Right lung (tissue), 5 donors: Measurements from ENCODE around the gene IWS1. TPM values are rescaled to one million over a fixed set of nuclear protein-coding genes. Genes with fewer than 3 reads are reported as not detected.
"Not testable (repeated sequence)": the region's sequence is repeated elsewhere in the genome, so short reads cannot be mapped to it uniquely, and the experiment has no call there.

Experiments used
- DNase-seq, 2 donors: peaks; one replicate each; pipeline ENCODE4 v3.0.0-alpha.2; 2013
- polyA plus RNA-seq, 5 donors: library from polyadenylated mRNA; unstranded; fragments of 120-200 nt; gene quantifications; one replicate each; pipeline versions ENCODE4 v1.2.1 to v1.2.3, GENCODE V29; 2013; ENCODE audit warnings: inconsistent platforms in 1 of 5, low replicate concordance in 1 of 5; ENCODE audit not compliant: insufficient read length in 5 of 5, insufficient read depth in 1 of 5

The IWS1 gene
- polyA plus RNA-seq, 5 donors = 52.0 to 73.5 (median 66.0) TPM

GRCh38 chr2:127456960-127457359, 69.3 kb downstream of the IWS1 start:
- no peak for DNase-seq

- no peak for DNase-seq
These were observed 70.5 kb downstream of the IWS1 start for GRCh38 chr2:127455566-127456493.

GRCh38 chr2:127454595-127455565, 71.4 kb downstream of the IWS1 start:
- no peak for DNase-seq

GRCh38 chr2:127453392-127454171, 72.7 kb downstream of the IWS1 start:
- DNase-seq = no peak

GRCh38 chr2:127453013-127453391, 73.3 kb downstream of the IWS1 start:
- DNase-seq = no peak

- DNase-seq = not testable (repeated sequence)
These were observed 73.9 kb downstream of the IWS1 start for GRCh38 chr2:127452423-127452822.

GRCh38 chr2:127451981-127452380, 74.3 kb downstream of the IWS1 start:
- DNase-seq = no peak

GRCh38 chr2:127449898-127450297, 76.4 kb downstream of the IWS1 start:
- DNase-seq = no peak

GRCh38 chr2:127449414-127449813, 76.9 kb downstream of the IWS1 start:
- no peak for DNase-seq

GRCh38 chr2:127448526-127448925, 77.8 kb downstream of the IWS1 start:
- no peak for DNase-seq

- DNase-seq = no peak
These were observed 86.9 kb downstream of the IWS1 start for GRCh38 chr2:127439343-127439742.

GRCh38 chr2:127437781-127438726, 88.2 kb downstream of the IWS1 start:
- DNase-seq = no peak

- DNase-seq = no peak
These were observed 89.2 kb downstream of the IWS1 start for GRCh38 chr2:127437056-127437455.

- DNase-seq = no peak
These were observed 91.8 kb downstream of the IWS1 start for GRCh38 chr2:127434515-127434914.

- no peak for DNase-seq
These were observed 94.8 kb downstream of the IWS1 start for GRCh38 chr2:127431408-127432023.

Other genes starting within 250 kb of the IWS1 start
- gene ERCC3, start 232.3 kb downstream of the IWS1 start, polyA plus RNA-seq = 10 to 100 TPM; 64.5 to 81.5 (median 76.4) TPM
- 10 to 100 TPM; 17.2 to 29.9 (median 25.3) TPM for gene MAP3K2, start 138.5 kb downstream of the IWS1 start, polyA plus RNA-seq
- gene PROC, start 108.1 kb downstream of the IWS1 start, polyA plus RNA-seq = 1 to 10 TPM; 2.2 to 6.0 (median 4.9) TPM
- 1 to 10 TPM in 2 of 5 donors, under 1 TPM in 3; 0.51 to 1.2 (median 0.70) TPM for gene MYO7B, start 9.2 kb upstream of the IWS1 start, polyA plus RNA-seq
- gene GPR17, start 119.7 kb upstream of the IWS1 start, polyA plus RNA-seq = 1 to 10 TPM in 3 of 5 donors, under 1 TPM in 2; 0.74 to 3.3 (median 1.3) TPM
- 10 to 100 TPM; 19.1 to 36.9 (median 25.1) TPM for gene LIMS2, start 149.0 kb upstream of the IWS1 start, polyA plus RNA-seq
- gene SFT2D3, start 175.0 kb upstream of the IWS1 start, polyA plus RNA-seq = 1 to 10 TPM in 1 of 5 donors, not detected in 4; 1.6 TPM